Thymus (tissue), 11 donors: Measurements from ENCODE around the gene LRRC28. TPM values are rescaled to one million over a fixed set of nuclear protein-coding genes. Genes with fewer than 3 reads are reported as not detected.

ENCODE experiments used
- DNase-seq, 9 donors: peaks; one replicate each; pipeline ENCODE4 v3.0.0-alpha.2; 2013; ENCODE audit warnings: low spot score in 9 of 9, low read depth in 6 of 9, missing footprints in 1 of 9
- H3K27ac ChIP-seq, 2 donors: one replicate each; pipeline ENCODE4 v1.5.1; 2013; ENCODE audit warnings: control low read depth in 1 of 2, low read depth in 1 of 2, low read length in 1 of 2, mild to moderate bottlenecking in 1 of 2, moderate library complexity in 1 of 2
- H3K27me3 ChIP-seq, 2 donors: one replicate each; pipeline ENCODE4 v1.5.1; 2013; ENCODE audit warnings: low read length in 1 of 2; ENCODE audit not compliant: control insufficient read depth in 2 of 2, insufficient read depth in 1 of 2
- H3K36me3 ChIP-seq, 2 donors: one replicate each; pipeline ENCODE4 v1.5.1; 2013; ENCODE audit warnings: low read length in 1 of 2, mild to moderate bottlenecking in 1 of 2, moderate library complexity in 1 of 2; ENCODE audit not compliant: control insufficient read depth in 2 of 2, insufficient read depth in 2 of 2
- H3K4me1 ChIP-seq, 2 donors: one replicate each; pipeline ENCODE4 v1.5.1; 2013; ENCODE audit warnings: low read length in 2 of 2; ENCODE audit not compliant: control insufficient read depth in 2 of 2, insufficient read depth in 2 of 2
- H3K4me3 ChIP-seq, 2 donors: one replicate each; pipeline ENCODE4 v1.5.1; 2013; ENCODE audit warnings: low read length in 2 of 2, control low read depth in 1 of 2, mild to moderate bottlenecking in 1 of 2
- H3K9me3 ChIP-seq, 2 donors: one replicate each; pipeline ENCODE4 v1.5.1; 2013; ENCODE audit warnings: low read length in 1 of 2, mild to moderate bottlenecking in 1 of 2; ENCODE audit not compliant: control insufficient read depth in 2 of 2, insufficient read depth in 1 of 2
- WGBS: extraction: QIAGEN DNeasy Blood & Tissue Kit; methylation state at CpG from one replicate; pipeline ENCODE4 v1.1.7; 2013; 5-methylcytosine and 5-hydroxymethylcytosine counted together
- polyA plus RNA-seq: library from polyadenylated mRNA; stranded (reverse); fragments of 200-250 nt; gene quantifications from one replicate; pipeline ENCODE4 v1.2.3, GENCODE V29; 2013
- total RNA-seq: library from RNA; stranded (reverse); fragments of 120-200 nt; gene quantifications from one replicate; pipeline ENCODE4 v1.2.4, GENCODE V29; 2013
- donor health status: healthy.

LRRC28 gene
- total and polyA plus RNA-seq, 2 donors = 11.0 to 23.5 TPM

DNA sequence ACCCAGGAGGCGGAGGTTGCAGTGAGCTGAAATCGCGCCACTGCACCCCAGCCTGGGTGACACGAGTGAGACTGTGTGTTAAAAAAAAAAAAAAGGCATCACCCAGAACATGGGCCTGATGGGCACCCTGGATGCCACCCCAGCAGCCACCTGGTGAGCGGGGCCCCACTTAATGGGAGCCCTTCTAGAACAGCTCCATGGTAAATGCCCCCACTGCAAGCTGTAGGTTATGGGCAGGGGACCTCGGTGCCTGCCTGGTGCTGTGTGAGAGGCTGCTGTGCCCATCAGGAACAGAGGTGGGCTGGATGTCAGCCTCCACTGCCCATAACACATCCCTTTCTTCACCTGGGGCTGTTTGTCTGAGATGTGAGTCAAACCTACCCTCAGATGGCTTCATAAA is 158.3 kb downstream of the LRRC28 start:
- no peaks in the 10 kb centered on the region for H3K36me3 ChIP-seq
- H3K27me3 ChIP-seq = no peaks in the 10 kb centered on the region
- over 99% methylated on average over 6 of the region's 6 CpGs for WGBS
- no peaks in the 10 kb centered on the region for H3K9me3 ChIP-seq
- H3K4me1 ChIP-seq = peaks cover 0 to 29% of the 10 kb centered on the region in 2 donors
- H3K4me3 ChIP-seq = no peak overlapping the region
- H3K27ac ChIP-seq = no peak overlapping the region
- no peak for DNase-seq

DNA sequence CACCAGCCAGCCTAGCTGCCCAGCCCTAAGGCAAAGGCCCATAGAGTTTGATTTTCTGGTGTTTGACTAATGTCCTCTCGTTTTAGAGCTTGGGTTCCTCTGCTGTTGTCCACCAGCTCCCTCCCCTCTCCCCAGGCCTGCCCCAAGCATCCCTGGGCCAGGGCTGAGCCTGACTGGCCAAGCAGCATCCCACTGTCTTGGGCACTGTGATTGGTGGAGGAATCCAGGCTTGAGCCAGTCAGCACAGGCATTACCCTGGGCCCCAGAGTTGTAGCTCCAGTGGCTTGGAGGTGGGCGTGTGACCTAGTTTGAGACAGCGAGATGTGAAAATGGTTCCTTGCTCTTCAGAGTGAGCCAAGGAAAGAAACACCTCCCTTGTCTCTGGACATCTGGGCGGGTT is 159.2 kb downstream of the LRRC28 start:
- Histone ChIP-seq H3K4me1 (peaks cover 0 to 29% of the 10 kb centered on the region in 2 donors), H3K36me3 (no peaks in the 10 kb centered on the region), H3K27ac (no peak overlapping the region), H3K4me3 (no peak overlapping the region), H3K9me3 (no peaks in the 10 kb centered on the region), H3K27me3 (no peaks in the 10 kb centered on the region)
- DNase-seq = no peak
- 96% methylated on average over 4 of the region's 4 CpGs for WGBS

DNA sequence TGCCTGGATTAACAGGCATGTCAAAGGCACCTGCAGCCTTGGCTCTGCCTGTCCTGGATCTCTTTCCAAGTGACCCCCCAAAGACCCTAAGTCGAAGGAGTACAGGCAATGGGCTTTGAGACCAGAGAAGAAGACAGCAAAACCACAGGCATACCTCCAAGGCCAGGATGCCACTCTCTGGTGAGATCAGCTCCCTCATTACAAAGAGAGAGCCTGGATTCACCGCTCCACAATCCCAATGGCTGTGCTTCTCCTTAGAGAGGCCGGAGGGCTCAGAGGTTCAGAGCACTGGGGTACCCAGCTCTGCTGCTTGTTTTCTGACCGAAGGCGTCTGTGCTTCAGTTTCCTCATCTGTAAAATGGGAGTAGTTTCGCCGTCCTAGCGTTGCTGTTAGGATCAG is 160.0 kb downstream of the LRRC28 start:
- H3K4me3 ChIP-seq = no peak overlapping the region

DNA sequence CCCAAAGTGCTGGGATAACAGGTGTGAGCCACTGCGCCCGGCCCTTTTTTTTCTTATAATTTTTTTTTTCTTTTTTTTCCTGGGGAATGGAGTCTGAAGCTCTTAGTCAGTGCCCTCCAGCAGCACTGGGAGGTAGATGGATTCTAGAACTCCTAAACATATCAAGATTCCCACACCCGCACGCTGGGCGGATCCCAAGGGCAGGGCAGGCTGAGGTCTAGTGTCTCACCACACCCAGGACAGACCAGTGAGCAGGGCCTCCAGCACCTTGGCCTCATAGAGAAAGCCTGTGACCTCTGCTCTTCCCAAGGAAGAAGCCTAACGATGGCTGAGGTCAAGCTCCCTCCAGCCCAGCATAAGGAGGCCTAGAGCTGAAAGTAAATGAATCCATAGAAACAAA is 160.8 kb downstream of the LRRC28 start:
- DNase-seq = no peak
- H3K27me3 ChIP-seq = no peaks in the 10 kb centered on the region
- over 99% methylated on average over 6 of the region's 6 CpGs for WGBS

More for the DNA sequence above, 160.0 kb downstream of the LRRC28 start:
- Histone ChIP-seq H3K4me1 (peaks cover 0 to 29% of the 10 kb centered on the region in 2 donors), H3K36me3 (no peaks in the 10 kb centered on the region), H3K9me3 (no peaks in the 10 kb centered on the region), H3K27me3 (no peaks in the 10 kb centered on the region), H3K27ac (no peak overlapping the region)
- 99% methylated on average over 8 of the region's 8 CpGs for WGBS
- no peak for DNase-seq

DNA sequence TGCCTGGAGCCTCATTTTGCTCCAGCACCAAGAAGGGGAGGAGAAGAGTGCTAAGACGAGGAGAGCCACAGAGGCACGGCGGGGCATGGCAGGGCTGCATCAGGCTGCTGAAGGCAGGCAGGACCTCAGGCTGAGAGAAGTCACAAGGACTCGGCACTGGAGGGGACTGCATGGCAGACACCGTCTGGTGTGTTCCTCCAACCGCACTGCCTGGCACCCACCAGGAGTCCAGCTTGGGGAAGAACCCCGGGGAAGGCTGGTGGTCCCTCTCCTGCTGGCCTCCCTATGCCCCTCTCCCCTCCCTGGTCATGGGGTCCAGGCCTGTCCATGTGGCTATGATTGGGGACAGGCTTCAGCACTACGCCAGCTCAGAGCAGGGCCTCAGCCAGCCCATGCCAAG is 161.3 kb downstream of the LRRC28 start:
- Histone ChIP-seq H3K36me3 (no peaks in the 10 kb centered on the region), H3K9me3 (no peaks in the 10 kb centered on the region), H3K4me1 (peaks cover 0 to 26% of the 10 kb centered on the region in 2 donors), H3K27me3 (no peaks in the 10 kb centered on the region), H3K27ac (no peak overlapping the region), H3K4me3 (no peak overlapping the region)
- DNase-seq = no peak
- WGBS = 96% methylated on average over 8 of the region's 8 CpGs

More for the DNA sequence above, 160.8 kb downstream of the LRRC28 start:
- no peaks in the 10 kb centered on the region for H3K9me3 ChIP-seq
- peaks cover 0 to 29% of the 10 kb centered on the region in 2 donors for H3K4me1 ChIP-seq
- H3K36me3 ChIP-seq = no peaks in the 10 kb centered on the region
- no peak overlapping the region for H3K4me3 ChIP-seq
- H3K27ac ChIP-seq = no peak overlapping the region

DNA sequence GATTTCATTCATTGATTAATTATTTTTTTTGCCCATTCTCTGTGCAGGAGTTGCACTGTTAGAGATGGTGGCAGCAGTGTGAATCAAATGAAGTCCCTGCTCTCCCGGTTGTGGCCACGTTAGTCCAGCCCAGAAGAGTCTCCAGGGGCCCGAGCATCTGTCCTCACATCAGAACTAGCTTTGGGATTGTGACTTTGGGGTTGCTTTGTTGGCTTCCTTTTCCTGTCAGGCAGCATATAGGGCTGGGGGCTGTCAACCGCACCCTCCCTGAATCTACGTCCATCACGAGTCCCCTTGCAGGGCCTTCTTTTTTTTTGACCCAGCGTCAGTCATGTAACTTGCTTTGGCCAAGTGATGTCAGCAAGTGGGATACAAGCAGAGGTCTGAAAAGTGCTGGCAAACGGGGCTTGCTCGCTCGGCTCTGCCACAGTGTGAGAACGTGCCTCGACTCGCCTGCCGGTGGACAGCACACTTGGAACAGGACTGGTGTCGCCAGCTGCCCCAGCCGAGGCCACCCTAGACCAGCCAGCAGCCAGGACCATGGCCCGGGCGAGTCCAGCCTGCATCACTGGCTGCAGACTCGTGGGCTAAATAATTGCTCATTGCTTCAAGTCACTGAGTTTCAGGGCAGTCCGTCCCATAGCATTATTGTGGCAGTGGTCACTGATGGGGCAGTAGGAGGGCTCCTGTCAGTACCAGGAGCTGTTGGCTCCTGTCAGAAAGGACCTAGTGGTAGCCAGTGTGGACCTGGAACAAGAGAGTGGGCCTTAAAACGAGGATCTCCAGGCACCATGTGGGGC is 162.9 kb downstream of the LRRC28 start:
- DNase-seq = no peak
- Histone ChIP-seq H3K4me3 (no peak overlapping the region), H3K9me3 (no peaks in the 10 kb centered on the region), H3K27ac (no peak overlapping the region), H3K36me3 (no peaks in the 10 kb centered on the region), H3K4me1 (peaks cover 0 to 10% of the 10 kb centered on the region in 2 donors), H3K27me3 (no peaks in the 10 kb centered on the region)
- WGBS = 93% methylated on average over 21 of the region's 21 CpGs

DNA sequence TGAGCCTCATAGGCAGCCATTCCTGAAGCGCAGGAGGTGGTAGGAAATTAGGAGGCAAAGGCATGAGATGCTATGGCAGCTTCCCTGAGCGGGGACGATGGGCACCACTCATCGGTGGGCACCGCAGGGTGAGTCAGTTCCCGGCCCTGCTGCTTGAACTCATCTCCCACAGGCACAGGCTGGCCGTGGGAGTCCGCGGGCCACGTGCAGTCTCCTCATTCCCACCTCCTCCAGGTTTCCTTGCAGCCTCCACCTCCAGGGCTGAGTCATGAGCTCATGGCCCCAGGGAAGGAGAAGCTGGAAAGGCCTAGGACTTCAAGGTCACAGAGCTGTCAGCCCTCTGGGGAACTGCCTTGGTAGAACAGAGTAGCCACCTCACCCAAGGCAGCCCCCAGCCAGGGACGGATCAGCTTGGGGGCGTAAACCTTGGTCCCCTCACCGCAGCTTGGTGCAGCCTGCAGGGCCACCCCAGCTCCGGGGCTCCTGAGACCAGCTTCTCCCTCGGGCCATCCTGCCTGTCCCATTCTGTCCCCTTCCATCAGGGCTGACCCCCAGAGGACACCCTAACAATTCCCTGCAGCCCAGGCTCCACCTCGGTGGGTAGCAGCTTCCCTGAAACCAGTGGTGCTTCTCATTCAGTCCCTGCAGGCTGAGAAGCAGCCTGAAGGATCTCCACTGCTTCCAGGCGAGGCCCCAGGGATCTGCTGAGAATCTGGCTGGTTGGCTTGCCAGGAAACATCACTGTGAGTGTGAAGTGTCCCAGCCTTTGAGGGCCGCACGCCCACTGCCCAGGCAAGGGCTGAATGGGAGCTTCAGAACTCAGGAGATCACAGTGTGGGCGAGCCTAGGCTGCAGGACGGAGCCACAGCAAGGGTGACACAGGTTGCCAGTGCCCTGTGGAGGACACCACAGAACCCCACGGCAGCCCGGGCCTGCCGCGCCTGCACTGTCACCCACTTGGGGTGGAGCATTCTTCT is 163.8 kb downstream of the LRRC28 start:
- Histone ChIP-seq H3K4me1 (peaks cover 0 to 8% of the 10 kb centered on the region in 2 donors), H3K27ac (no peak overlapping the region), H3K36me3 (no peaks in the 10 kb centered on the region), H3K27me3 (no peaks in the 10 kb centered on the region), H3K9me3 (no peaks in the 10 kb centered on the region), H3K4me3 (no peak overlapping the region)
- DNase-seq = no peak
- WGBS = 98% methylated on average over 25 of the region's 25 CpGs

DNA sequence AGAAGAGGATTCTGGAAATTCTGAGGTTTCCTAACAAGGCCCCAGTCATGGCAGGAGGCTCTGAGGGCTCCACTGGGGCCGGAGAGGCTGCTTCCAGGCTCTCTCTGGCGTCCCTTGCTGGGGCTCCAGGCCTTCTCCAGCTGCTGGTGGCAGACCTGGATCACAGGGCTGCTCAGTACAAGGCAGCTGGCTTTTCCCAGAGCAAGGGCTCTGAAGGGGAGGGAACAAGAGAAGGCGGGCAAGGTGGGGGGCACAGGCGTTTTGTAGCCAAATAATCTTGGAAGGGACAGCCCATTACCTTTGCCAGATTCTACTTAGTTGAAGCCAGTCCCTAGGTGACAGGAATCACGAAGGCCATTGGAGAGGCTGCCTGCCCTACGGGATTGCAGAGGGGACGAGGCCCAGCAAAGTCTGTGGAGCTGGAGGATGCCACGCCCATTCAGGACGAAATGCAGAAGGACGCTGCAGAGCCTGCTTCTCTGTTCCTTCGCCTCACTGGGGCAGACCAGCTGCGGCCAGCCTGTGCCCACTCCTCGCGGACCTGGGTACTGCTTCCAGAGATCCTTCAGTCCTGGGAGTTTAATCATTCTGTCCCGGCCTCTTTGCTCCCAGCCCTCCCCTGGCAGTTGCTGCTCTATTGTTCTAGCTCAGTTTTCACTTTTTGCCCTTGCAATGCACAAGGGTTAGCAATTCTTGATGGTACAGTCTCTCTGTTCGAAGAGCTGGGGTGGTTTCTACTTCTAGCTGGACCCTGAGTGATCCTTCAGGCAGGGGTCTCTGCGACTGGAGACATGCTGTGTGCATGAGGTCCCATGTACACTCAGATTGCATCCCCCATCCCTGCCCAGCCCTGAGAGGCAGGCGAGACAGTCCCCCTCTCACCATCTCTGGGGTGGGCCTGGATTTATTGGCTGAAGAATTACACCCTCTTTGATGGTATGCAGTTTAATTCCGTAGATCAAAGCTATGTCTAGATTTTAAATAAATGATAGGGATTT is 165.2 kb downstream of the LRRC28 start:
- no peak for DNase-seq
- Histone ChIP-seq H3K9me3 (peaks cover 0 to 4% of the 10 kb centered on the region in 2 donors), H3K36me3 (no peaks in the 10 kb centered on the region), H3K27ac (no peak overlapping the region), H3K4me3 (no peak overlapping the region), H3K27me3 (no peaks in the 10 kb centered on the region), H3K4me1 (peaks cover 0 to 5% of the 10 kb centered on the region in 2 donors)
- WGBS = 92% methylated on average over 19 of the region's 19 CpGs
